Raji (cell line): Measurements from ENCODE around the gene NUP214.

Source experiments
- POLR2A ChIP-seq: IDR thresholded peaks from 2 replicates; pipeline ENCODE4 v1.6.1; 2011; ENCODE audit warnings: low read depth, low read length, control low read depth; ENCODE audit not compliant: insufficient read depth

The NUP214 gene

DNA sequence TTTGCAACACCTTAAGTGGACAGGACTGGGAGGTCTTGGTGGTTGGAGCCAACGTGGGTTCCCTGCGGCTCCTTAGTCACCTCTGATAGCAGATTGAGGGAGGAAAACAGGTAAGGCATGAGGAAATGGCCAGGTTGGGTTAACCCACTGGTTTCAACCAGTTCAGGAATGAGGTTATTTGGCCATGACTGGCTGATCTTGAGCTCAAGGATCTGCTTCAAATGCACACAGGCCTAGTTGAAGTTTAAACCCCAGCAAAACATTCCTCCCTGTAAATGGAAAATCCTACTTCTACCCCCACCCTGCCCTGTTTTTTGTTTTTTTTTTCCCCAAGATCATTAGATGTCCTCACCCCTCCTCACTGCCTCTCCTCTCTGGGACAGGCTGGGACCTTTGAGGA, 3.2 kb upstream of the NUP214 start:
- TF ChIP-seq POLR2A: no peak

DNA sequence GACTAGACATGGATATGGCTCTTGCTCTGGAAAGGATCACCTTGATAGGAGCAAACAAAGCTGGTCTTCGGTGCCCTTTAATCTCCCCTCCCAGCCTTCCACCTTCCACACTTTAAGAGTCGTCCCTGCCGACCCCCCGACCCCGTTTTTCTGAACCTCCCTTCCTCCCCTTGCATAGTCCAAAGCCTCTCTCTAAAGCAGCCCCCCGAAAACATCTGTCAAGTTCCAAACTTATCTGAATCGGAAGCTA, 423 bp upstream of the NUP214 start:
- no peak for TF ChIP-seq POLR2A

DNA sequence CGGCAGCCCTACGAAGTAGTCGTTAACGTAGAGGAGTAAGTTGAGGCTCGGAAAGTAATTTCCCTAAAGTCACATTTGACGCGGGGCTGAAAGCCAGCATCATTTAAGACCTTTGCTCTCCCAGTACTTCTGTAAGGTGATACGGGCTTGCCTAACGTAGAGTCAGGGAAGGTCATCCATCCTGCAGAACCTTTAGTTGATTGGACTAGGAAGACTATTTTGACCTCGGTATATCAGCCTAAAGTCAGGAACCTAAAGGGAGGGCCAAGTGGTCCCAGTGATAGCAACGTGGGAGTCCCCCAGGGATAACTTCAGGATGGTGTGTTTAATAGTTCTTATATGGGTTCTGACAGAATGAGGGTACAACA, 657 bp downstream of the NUP214 start:
- TF ChIP-seq POLR2A: no peak

DNA sequence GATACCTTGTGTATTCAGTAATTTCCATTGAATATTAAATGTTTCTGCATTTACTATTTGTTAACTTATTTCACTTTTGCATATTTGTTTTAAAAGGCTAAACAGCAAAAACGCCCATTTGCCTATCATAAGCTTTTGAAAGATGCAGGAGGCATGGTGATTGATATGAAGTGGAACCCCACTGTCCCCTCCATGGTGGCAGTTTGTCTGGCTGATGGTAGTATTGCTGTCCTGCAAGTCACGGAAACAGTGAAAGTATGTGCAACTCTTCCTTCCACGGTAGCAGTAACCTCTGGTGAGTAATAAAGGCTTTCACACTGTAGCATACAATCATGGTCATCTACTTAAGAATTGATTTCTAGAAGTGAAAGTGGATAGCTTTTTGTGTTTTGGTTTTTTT, 3.8 kb downstream of the NUP214 start:
- TF ChIP-seq POLR2A: no peak

DNA sequence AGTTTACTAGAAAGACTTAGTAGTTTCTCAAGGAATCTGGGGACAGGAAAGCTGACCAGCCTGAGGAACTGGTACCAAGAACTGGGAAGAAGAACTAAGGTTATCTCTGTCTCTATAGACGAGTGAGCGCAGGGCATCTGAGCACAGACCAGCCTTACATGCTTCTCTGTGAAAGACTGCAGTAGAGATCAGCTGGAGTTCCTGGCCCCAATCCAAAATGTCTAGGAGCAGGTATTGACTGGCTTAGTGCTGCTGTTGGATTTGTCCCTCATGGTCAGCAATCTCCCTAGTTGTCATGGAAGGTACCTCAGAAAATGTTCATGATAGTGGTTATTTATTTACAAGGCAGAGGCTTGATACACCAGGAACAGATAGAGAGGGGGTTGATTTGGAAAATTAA, 13.3 kb downstream of the NUP214 start:
- no peak for TF ChIP-seq POLR2A

DNA sequence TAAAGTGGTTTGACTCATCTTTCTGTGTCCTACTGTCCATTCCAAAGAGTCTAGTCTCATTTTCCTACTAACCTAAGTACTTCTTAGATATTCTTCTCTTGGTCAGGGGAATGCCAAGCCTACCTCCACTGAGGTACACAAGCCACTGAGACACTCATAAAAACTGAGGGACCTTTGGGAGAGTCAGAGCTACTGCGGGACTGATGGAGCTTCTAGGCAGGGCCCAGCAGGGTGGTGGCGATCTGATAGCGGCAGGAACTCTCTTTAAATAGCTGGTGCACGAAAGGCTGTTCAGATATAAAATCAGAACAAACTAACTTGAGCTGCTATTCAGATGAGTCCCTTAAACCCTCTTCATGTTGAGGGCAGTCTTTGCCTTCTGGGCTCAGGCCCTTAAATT, 14.7 kb downstream of the NUP214 start:
- no peak for TF ChIP-seq POLR2A

DNA sequence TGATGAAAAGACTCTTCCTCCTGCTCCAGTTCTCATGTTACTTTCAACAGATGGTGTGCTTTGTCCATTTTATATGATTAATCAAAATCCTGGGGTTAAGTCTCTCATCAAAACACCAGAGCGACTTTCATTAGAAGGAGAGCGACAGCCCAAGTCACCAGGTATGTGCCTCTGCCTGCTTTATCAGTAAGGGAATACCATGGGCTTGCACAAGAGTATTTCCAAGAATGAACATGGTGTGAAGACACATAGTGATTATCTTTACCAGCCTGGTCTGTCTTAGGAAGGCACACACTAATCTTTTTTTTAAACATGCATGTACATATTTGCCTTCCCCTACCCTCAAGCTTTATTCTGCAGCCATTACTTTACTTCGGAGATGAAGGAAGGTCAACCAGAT, 15.2 kb downstream of the NUP214 start:
- no peak for TF ChIP-seq POLR2A

DNA sequence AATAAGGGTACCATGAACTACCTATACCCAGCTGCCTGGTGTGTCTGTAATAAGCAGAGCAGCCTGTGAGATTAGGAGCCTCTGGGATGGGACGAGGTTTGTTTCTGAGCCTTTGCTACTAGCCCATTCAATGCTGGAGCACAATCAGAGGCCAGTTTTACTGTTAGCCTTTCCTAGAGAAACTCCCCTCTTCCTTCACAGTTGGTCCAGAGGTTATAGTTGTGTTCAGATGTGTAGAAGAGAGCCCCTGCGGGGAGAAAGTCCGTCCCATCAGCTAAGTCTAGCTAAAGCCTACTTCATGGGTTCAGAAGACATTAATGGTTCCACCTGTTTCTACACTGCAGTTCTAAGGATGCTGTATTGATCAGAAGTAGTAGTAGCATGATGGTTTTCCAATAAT, 16.8 kb downstream of the NUP214 start:
- TF ChIP-seq POLR2A: no peak

DNA sequence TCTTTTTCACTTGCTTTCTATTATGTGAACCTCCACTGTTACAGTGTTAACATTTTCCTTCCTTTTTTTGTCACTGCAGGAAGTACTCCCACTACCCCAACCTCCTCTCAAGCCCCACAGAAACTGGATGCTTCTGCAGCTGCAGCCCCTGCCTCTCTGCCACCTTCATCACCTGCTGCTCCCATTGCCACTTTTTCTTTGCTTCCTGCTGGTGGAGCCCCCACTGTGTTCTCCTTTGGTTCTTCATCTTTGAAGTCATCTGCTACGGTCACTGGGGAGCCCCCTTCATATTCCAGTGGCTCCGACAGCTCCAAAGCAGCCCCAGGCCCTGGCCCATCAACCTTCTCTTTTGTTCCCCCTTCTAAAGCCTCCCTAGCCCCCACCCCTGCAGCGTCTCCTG, 18.8 kb downstream of the NUP214 start:
- no peak for TF ChIP-seq POLR2A

DNA sequence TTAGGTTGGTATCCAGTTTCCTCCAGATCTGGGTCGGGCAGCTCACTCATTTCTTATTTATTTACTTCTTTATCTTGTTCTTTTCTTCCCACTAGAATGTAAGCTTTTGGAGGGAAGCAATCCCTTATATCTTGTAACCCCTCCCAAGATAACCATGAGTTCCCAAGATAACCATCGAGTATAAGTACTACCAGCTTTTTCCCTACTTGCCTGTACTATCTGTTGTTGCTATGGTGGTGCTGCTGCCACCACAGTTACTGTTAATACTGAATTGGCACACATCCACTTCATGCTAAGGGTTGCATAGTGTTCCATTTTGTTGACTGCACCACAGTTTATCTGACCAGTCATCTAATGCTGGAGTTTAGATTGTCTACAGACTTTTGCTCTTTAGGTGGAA, 19.9 kb downstream of the NUP214 start:
- TF ChIP-seq POLR2A: no peak

DNA sequence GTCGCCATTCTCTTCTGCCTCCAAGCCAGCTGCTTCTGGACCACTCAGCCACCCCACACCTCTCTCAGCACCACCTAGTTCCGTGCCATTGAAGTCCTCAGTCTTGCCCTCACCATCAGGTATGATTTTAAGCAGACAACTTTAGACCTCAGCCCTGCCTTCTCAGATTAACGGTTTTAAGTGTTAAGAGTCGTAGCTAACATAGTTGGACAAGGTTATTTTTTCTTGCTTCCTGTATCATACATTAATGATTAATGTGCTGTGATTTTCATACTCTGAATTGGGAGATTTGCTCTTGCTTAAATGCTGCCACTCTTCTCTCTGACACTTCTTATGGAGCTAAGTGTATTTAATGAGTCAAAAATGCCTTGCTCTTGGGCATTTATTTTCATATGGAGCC, 20.8 kb downstream of the NUP214 start:
- TF ChIP-seq POLR2A: no peak

DNA sequence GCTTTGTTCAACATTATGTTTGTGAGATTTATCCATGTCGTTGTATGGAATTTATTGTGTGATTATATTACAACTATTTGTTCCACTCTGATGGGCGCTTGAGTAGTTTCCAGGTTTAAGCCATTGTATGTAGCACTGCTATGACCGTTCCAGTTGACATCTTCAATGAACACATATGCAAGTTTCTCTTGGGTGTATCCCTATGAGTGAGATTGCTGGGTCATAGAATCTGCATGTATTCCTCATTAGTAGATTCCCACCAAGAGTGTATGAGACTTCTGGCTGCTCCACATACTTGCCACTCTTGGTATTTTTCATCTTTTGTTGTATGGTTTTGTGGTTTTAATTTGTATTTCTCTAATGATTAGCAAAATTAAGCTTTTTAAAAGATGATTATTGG, 22.9 kb downstream of the NUP214 start:
- no peak for TF ChIP-seq POLR2A

DNA sequence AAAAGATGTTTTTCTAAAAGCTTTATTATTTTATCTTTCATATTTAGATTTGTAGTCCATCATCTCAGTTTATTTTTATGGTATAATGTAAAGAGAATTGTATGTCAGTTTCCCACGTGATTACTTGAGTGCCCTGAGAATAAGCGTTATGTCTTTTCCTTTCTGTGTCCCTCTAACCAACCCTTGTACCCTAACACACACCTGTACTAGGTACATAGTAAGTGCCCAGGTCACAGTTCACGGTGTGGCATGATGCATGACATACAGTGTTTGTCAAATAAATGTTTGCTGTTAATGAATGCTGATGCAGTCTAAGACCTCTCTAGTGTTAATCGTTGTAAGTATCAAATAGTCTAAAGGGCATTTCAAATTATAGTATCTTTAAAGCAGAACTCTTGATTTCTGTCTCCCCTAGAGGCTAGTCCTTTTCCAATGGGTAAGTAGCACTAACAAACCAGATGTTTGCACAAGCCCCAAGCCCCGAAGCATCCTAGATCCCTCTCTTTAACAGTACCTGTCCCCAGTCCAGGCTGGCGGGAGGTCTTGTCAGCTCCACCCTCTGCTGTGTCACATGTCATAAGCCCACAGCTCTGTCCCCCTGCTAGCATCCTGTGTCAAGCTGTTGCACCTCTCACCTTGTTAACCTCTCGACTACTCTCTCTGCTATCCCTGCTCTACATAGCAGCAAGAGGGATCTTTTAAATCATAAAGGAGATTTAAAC, 23.7 kb downstream of the NUP214 start:
- TF ChIP-seq POLR2A: no peak

DNA sequence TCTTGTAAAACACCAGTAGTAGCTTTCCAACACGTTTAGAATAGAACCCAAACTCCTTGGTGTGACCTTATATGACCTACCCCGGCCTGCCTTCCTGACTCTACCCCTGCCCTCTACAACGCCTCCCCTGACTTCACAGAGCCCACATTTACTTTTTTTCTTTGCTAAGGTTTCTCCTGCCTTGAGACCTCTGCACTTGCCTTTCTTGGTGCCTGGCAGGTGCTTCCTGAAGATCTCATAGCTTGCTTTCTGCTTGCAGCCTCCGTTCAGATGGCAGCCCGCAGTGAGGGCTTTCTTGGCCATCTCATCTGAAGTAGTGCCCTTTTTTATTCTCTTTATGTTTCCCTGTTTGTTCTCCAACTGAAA, 24.3 kb downstream of the NUP214 start:
- TF ChIP-seq POLR2A: no peak

DNA sequence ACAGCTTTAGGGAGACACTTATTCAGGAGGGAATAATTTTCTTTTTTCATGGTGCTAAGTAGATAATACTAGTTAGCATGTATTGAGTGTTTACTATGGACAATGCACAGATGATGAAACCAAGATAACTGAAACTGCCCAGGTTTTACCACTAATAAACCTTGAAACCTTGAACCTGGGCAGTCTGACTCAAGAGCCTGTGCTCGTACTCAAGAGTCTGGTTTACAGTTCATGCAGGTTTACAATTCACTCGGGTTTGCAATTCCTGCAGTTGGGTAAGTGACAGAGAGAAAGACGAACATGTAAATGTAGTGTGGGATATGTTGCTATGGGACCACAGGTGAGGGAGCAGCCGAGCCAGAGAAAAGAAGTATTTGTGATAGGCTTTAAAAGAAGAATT, 28.2 kb downstream of the NUP214 start:
- no peak for TF ChIP-seq POLR2A

DNA sequence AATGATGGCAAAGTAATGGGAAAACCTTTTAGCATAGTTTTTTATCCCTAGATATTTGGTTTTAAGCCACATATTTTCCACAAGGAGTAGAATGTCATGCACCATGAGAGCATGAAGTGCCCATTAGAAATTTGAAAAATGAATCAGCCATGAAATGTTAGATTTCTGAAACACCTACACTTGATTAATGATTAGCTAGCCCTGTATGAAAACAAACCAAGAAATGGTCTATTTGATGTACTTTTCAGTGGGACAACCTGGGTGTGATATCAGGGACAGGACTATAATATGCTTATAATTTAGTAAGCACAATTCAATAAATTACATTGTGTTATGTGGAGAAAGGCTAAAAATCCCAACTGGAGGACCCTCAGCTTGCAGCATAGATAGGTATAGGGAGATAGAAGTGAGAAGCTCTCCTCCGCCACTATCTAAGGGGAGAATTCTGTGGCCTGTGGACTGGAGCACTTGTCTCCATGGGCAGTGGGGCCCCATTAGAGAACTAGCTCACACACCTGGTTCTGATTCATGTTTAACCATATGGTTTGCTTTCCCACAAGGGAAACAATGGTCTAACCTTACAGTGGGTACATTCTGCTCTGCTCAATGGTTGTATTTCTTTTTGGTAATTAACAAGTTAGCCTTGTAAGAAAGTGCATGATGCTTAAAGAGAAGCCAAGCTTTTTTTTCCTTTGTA, 35.2 kb downstream of the NUP214 start:
- no peak for TF ChIP-seq POLR2A

DNA sequence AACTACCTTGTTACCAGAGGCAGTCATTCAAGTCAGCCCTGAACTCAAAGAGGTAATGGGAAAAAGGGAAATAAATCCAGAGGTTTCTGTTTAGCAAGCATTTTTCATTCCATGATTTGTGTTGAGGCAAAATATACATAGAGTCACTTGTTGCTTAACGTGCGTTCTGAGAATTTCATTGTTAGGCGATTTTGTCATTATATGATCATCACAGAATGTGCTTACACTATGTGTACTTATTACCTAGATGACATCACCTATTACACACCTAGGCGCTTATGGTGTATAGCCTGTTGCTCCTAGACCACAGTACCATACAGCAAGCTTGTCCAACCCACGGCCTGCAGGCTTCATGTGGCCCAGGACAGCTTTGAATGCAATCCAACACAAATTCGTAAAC, 36.2 kb downstream of the NUP214 start:
- TF ChIP-seq POLR2A: no peak

DNA sequence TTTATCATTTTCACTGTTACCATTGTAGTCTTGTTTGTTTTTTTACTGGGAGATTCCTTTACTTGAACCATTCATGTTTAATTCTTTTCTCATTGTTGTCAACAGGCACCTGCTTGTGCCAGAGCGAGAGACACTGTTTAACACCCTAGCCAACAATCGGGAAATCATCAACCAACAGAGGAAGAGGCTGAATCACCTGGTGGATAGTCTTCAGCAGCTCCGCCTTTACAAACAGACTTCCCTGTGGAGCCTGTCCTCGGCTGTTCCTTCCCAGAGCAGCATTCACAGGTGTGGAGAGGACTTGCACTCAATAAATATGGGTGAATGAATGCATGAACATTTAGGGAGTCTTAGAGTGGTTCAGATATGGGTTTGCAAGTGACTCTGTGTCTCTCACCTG, 37.5 kb downstream of the NUP214 start:
- TF ChIP-seq POLR2A: no peak

DNA sequence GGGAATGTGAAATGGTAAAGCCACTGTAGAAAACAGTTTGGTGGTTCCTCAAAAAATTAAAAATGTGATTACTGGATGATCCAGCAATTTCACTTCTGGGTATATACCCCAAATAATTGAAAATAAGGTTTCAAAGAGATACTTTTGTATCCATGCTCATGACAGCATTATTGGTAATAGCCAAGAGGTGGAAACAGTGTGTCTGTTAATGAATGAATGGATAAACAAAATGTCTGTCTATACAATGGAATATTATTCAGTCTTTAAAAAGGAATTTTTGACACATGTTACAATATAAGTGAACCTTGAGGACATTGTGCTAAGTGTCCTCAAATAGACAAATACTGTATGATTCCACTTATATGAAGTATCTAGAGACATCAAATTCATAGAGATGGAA, 40.1 kb downstream of the NUP214 start:
- TF ChIP-seq POLR2A: no peak
